NCI-H1694 (cell line): ENCODE results near the gene ADGRA3.

Source experiments
- DNase-seq: peaks from one replicate; lab custom pipeline; 2025; lab: John Stamatoyannopoulos, UW

ADGRA3 gene

DNA sequence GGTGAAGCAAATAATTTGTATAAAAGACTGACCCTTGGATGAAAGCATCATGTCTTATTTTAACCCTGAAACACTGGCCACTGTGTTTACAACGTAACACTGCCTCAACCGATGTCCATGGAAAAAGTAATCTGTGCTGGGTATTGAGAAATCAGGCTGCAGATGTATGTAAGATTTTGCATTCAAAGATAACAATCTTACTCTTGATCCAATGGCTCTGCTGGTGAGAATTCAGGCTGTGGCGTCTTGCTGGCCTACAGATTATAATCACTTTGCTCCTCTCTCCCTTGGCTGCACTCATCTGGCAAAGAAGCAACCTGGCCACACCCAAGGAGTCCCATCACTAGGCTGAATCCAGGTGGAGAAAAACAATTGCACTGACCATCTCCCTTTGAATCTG is 7.5 kb downstream of the ADGRA3 start:
- no peak for DNase-seq

- no peak for DNase-seq
Measured at GRCh38 chr4:22504922-22505321, 10.9 kb downstream of the ADGRA3 start.

- DNase-seq = no peak
Measured at GRCh38 chr4:22504447-22504846, 11.4 kb downstream of the ADGRA3 start.

DNA sequence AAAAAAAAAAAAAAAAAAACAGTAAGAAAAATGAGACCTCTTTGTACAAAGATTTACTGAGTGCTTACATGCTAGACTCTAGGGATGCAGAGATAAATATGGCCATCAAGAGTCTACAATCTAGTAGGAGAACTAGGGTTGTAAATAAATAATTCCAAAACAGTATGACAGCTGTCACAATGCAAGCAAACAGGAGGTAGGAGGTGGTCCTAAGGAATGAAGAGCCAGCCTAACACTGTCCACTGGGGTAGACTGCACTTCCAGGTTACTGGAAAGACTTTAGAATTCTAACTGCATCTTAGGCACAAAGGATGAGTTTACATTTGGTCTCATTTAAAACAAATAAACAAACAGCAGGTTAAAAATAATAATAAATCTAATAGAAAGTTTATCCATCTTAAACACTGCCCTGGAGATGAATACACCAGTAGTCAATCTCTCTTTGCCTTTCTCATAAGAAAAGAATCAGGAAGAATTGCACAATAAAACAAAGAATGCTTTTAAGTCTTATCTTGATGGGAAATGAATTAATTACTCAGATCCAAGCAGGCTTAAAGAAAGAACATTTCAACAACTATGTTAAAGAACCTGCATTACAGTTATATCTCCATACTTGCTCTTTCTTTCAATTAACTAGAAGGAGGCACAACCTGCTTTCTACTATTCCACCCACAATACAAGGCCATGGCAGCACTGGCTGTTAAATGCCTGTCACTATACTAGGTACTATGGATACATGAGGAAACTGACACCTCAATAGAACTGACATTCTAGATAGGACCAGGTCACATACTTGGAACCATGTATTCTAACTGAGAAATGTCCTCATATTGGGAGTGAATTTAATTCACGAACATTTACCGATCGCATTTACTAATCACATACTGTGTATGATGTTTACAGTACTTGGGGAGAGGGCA is 12.7 kb downstream of the ADGRA3 start:
- no peak for DNase-seq

DNA sequence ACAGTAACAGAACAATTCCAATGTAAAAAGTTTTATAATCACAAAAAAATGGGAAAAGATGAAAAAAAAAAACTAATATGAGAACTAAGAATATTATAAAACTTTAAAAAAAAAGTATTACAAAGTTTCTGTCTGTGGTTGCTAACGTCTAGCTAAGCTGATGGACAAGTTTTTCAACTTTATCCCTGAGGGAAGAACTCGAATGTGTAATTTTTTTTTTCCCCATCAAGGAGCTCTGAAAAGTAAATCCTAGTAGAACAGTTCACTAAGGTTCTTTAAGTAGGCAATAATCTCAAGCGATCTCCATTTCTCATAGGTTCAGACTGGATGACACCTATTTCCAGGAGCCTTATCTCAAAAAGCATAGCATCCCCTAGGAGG is 14.2 kb downstream of the ADGRA3 start:
- no peak for DNase-seq

DNA sequence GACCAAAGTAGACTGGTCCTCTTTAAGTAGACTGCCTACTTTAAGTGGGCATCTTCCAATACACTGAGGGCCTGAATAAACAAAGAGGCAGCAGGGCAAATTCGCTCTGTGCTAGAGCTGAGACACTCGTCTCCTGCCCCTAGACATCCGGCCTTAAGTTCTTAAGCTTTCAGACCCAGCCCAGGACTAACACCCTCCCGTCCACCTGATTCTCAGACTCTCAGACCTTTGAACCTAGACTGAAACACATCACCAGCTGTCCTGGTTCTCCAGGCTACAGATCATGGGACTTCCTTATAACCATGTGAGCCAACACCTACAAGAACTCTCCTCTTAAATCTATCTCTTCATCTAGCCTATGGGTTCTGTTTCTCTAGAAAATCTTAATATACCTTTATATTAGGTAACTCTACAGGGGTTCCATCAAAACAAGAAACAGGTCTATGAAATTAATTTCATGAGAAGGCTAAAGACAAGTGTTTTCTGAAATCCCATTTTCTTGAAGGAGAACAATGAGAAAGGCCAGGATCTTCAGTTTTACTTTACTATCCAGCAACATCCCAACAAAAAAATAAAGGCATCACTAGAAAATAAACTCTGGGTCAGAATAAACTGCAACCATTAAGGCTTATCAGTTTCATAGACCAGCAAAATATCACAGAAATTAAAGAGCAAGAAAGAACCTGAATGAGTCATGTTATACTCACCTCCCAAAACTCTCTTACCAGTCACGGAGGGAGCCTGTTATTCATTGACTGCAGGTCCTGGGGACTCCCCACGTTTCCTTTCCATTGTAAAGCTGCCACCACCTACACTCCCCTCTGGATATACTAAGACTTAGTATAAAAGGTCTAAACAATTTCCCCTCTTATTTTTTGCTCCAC is 14.8 kb downstream of the ADGRA3 start:
- no peak for DNase-seq

GRCh38 chr4:22500128-22500611 is 15.7 kb downstream of the ADGRA3 start:
- DNase-seq = no peak

DNA sequence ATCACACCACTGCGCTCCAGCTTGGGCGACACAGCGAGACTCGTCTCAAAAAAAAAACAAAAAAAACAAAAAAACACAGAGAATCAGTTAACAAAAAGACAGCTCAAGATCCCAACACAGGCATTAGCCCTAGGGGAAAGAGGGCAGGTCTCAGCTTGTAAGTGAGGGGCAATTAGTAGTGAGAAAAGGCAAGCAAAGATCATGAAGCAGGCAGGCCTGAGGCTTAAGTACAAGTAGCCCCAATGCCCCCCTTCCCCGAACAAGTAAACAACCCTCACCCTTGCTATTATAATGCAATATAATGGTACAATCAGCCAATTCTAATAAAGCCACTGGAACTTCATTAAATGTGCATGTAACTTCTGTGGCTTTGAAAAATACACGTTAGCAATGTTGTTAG is 17.0 kb downstream of the ADGRA3 start:
- DNase-seq = no peak

DNA sequence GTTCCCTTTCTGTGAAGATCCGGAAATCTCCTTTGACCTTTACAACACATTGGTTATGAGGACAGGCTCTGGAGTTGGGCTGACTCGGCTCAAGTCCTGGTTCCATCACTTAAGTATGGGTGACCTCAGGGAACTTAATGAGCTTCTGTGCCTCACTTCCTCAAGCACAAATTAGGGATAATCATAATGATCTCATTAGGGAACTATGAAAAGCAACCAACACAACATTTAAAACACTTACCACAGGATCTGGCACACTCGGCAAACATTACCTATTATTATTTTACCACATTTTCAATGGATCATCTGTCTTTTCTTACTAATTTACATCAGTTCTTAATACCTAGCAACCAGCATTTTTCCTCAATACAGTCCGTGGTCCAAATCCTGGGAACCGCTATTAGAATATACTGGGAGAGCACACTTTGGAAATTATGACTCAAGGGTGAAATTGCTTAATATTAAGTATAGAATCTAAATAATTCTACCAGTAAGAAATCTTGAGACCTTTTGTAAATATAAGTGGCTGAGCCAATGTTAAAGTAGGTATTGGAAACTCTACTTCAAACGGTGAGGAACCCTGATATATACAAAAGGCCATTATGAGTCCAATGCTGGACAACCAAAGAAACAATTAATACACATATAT is 19.6 kb downstream of the ADGRA3 start:
- no peak for DNase-seq

DNA sequence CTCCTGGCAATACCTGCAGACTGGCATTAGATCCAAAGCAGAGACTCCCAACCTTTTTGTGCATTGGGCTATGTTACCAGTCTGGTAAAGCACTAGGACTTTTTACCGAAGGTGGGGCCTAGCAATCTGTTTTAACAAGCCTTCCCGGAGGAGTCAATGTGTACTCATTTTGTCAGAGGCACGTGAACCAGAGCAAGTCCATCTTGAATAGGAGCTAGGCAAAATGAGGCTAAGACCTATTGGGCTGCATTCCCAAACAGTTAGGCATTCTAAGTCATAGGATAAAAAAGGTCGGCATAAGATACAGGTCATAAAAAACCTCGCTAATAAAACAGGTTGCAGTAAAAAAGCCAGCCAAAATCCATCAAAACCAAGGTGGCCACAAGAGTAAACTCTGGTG is 22.3 kb downstream of the ADGRA3 start:
- DNase-seq = no peak

DNA sequence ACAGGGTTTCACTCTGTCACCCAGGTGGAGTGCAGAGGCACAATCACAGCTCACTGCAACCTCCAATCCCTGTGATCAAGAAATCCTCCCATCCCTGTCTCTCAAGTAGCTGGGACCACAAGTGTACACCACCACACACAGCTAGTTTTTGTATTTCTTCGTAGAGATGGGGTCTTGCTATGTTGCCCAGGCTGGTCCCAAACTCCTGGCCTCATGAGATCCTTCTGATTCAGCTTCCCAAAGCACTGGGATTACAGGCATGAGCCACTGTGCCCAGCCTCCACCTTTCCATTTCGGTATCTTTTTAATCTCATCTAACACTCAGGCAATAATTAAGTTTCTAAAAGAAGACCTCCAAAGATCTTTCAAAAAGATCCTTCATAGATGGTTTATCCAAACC is 22.9 kb downstream of the ADGRA3 start:
- no peak for DNase-seq

DNA sequence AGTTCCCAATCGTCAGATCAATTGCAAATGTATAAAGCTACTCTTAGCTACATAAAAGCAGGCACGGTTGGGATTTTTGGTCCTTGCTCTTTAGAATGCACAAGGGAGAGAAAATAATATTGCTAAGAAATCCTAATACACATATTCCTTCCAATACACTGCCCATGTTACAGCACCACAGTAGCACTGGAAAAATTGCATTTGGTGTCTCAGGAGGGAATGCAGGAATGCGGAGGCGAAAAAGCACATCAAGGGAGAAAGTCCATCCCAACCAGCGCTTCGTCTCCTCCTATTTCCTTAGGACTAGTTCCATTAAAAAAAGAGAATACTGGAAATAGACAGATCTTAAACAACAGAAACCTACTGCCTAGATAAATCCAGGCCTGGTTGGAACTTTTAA is 23.9 kb downstream of the ADGRA3 start:
- no peak for DNase-seq

GRCh38 chr4:22490718-22491315 is 25.0 kb downstream of the ADGRA3 start:
- no peak for DNase-seq

- no peak for DNase-seq
Measured at GRCh38 chr4:22488106-22488505, 27.8 kb downstream of the ADGRA3 start.

DNA sequence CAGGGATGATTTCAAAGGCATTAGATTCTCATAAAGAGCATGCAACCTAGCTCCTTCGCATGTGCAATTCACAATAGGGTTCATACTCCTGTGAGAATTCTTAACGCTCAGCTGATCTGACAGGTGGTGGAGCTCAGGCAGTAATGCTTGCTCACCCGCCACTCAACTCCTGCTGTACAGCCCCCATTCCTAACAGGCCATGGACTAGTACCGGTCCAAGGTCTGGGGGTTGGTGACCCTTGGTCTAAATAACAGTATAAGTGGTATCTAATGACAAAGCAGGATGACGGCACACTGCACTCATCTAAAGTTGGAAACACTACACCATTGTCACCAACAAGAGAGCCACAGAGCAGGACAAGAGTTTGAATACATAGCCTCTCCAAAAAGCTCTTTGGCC is 28.5 kb downstream of the ADGRA3 start:
- DNase-seq = no peak

DNA sequence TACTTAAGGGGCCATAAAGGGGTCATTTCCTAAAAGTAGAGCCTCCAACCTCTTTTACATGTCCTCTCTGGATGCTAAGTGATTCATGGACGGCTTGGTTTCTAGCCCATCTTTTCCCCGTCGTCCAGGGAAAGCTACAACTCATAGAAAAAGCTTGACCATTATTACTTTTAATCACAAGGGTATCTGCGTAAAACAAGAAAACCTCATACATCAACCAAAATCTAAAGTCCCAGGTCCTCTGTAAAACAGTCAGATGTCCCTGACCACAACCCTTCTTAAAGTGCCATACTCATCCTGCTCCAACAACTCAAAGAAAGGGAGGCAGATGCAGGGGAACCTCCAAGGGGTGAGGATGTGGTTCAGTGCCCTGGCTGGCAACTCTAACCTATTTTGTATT is 29.6 kb downstream of the ADGRA3 start:
- no peak for DNase-seq

- DNase-seq = no peak
Measured at GRCh38 chr4:22485737-22486136, 30.1 kb downstream of the ADGRA3 start.

DNA sequence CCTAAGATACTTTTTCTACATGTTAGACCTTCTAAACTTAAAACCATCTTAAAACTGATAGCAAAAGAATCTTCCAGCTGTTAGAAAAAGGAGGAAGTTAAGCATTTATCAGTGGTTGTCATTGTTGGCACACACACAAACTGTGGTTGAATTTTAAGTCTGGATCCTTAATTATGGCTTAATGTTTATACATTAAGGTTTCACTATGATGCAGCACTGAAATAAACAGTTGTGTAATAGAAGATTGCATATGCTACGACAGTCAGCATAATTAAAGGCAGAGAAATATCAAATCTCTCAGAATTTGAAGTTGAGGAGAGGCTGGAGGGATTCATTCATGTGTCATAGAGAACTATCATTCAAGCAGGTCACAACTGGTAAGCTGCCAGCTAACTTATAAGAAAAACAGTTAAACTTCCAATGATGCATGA is 32.3 kb downstream of the ADGRA3 start:
- no peak for DNase-seq

DNA sequence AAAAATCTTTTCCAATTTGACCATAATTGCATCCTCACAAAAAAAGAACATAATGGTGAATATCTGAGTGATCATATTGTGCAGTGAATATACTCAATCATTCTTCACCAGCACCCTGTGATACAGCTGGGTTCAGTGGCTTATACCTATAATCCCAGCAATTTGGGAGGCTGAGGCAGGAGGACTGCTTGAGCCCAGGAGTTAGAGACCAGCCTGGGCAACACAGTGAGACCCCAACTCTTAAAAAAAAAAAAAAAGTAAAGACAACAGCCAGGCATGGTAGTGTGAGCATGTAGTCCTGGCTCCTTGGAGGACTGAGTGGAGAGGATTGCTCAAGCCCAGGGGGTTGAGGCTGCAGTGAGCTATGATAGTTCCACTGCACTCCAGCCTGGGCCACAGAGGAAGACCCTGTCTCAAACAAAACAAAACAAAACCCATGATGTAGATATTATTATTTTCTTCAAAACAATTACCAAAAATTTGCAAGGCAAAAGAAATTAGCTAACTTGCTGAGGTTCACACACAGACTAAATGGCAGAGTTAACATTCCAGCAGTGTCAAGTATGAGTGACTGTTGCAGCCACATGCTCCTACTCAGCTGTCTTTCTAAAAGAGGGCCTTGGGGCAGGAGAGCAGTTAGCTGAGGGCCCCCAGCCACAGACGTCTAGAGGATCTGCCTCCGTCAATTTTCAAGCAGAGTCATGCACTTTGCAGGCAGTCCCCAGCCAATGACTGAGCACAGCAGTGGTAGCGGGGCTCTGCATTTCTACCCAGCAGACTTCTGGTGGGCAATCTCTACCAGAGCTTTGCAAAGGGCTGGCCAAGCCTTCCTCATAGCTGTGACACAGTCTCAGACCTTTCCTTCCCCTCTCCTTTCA is 33.4 kb downstream of the ADGRA3 start:
- DNase-seq = no peak

GRCh38 chr4:22480675-22481327 is 35.1 kb downstream of the ADGRA3 start:
- DNase-seq = no peak
